HG03097 (cell line): Measurements from ENCODE around the gene ZC3H12C.

Experiments
- ATAC-seq: cut with Tn5 transposase; IDR thresholded peaks from one replicate; pipeline ENCODE4 v1.9.1; 2021; ENCODE audit not compliant: unreplicated experiment, low FRiP score

ZC3H12C gene

GRCh38 chr11:110076371-110076965 lies 16.7 kb upstream of the ZC3H12C start:
- ATAC-seq, result peak; percentile 37

DNA sequence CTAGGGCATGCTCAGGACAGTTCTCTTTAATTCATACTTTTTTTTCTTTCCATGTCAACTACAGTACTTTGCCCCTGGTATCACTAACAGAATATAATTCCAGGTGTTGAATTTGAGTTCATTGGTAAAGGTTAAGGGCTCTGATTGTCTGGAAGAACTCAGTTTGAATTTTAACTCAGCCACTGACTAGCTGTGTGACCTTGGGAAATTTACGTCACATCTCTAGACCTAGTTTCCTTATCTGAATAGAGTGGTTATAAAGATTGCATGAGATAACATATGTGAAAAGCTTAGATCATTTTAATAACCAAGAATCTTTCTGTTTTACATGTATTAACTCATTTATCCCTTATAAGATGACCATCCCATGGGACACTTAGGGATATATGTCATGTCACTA lies 15.8 kb upstream of the ZC3H12C start:
- peak; percentile 35 for ATAC-seq

GRCh38 chr11:110077831-110078325 lies 15.3 kb upstream of the ZC3H12C start:
- ATAC-seq, result peak; percentile 75

GRCh38 chr11:110078923-110079544 lies 14.2 kb upstream of the ZC3H12C start:
- ATAC-seq, result no peak

DNA sequence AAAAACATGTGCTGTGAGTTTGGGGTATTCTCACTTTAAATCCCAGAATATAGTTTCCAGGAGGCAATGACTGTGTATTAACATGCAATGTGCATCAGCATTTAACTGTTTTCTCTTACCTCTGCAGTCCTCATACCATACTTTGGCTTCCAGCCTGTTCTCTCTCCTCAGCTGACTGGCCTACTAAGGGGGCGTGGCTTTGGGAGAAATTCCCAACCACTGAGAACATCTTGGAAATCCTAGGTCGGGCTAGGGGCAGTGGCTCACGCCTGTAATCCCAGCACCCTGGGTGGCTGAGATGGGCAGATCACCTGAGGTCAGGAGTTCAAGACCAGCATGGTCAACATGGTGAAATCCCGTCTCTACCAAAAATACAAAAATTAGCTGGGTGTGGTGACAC lies 13.5 kb upstream of the ZC3H12C start:
- no peak for ATAC-seq

- ATAC-seq, result no peak
Measured at GRCh38 chr11:110081462-110082376, 11.5 kb upstream of the ZC3H12C start.

DNA sequence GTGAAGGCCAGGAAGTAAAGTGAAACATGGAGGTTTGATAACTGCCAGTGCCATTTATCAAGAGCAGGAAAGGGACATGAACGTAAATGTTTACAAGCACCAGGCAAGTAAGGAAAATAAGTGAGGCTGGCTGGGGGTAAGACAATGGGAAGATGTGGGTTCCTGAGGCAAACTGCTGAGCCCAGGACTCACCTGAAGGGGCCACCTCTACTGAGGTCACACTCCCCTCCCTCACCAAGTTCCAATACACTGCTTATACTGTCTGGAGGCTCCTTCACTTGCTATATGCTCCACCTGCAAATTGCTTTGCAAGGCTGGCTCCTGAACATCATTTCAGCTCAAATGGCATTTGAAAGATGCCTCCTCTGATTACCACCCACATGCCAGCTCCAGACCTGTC lies 10.3 kb upstream of the ZC3H12C start:
- ATAC-seq, result no peak

GRCh38 chr11:110085255-110085838 lies 7.8 kb upstream of the ZC3H12C start:
- ATAC-seq, result no peak

GRCh38 chr11:110086892-110087309 lies 6.3 kb upstream of the ZC3H12C start:
- no peak for ATAC-seq

GRCh38 chr11:110087812-110088534 lies 5.2 kb upstream of the ZC3H12C start:
- no peak for ATAC-seq

- ATAC-seq, result no peak
Measured at GRCh38 chr11:110088535-110089344, 4.5 kb upstream of the ZC3H12C start.

DNA sequence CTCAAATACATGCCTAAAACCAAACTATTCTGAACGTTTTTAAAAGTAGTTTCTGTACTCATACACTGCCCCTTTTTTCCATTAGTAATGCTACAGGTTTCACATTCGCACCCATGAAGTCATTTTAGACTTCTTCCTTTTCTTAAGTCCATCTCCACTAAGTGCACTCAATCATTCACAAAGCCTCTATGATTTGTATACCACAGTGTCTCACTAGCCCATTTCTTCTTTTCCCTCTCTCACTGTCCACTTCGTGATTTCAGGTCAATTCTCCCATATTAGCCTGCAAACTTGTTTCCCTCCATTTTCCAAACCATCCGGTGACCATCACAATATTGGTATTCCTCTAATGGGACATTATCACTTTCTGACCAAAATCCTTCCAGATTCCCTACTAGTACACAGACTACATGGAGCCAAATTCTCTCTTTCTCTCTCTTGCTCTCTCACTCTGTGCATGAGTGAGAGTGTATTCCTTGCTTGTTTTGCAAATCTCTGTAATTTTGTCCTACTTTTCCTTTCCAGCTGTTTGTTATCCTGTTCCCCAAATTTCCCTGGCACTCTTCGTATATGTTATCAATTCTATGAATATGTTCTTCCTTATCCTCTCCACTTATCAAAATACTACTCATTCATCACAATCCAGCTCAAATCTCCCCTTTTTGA lies 3.4 kb upstream of the ZC3H12C start:
- ATAC-seq, result no peak

DNA sequence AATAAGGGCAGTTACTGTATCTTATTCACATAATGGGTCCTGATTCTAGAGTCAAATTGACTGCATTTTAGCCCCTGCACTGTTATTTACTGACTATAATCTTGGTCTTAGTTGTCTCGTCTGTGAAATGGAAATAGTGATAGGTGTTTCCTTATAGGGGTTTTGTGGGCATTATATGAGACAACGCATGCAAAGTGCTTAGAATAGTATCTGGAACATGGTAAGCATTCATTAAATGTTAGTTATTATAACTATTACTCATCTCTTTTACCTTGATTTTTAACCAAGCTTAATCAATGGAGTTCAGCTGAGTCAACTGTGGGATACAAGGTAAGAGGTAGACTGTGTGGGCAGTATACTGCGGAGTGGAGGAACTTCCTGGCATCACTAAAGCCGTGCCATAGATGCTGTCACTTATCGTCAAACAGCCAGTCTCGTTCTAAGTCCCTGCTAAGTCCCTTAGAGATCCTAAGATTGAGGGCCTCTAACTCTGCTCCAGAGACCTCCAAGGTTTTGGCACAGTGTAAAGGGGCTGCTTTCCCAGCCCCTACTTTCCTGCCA lies 2.6 kb upstream of the ZC3H12C start:
- ATAC-seq, result no peak

DNA sequence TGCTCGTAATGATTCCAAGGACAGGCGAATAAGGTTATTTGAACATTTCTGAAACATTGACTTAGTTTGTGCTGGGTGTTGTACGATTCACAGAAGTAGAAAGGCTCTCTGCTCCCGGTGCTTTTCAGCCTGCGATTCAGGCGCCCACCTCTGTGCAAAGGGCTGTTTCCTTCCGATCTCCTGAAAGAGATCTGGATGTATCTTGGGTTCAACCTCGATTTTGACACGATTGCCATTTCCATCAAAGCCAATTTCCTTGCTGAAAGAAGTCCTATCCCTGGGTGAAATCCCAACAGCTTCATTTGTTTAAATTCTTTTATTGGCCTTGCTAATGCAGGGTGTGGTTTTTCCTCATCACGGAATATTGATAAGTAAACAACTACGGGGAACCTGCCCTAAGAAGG lies 1.1 kb upstream of the ZC3H12C start:
- ATAC-seq, result no peak

DNA sequence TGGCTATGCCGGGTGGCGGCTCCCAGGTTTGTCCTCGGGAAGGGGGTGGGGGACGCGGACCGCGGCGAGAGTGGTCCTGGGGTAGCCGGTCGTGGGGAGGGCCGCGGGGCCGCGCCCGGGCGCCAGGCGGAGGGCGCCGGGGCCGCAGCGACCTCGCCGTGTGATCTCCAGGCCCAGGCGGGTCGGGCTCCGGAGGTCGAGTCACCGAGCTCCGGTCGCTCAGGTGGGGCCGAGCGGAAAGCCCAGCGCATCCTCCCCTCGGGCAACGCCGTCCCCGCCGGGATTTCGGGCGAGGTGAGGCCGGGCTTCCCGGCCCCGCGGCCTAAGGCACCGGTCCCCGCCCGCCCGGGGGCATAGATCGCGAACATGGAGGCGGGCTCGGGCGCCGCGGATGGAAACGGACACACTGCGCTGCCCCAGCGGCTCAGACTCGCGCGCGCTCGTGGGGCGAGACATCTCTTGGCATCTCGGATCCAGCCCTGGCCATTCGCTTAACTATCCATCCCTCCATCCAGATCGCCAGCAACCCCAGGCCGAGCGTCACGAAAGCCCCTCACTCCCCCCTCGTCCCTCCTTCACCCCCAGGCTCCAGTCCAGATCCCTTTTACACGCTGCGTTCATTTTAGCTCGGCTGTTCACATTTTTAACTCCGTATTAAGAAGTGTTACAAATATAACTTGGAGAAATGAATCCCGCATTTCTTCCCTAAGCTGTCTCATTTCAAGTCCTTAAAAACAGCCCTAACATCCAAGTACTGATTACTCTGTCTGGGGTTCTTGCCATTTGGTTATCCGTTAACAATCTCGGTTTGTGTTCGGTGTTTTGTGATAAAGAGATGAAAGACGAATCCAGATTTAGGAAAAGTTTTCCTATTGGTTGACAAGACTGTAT lies 460 bp downstream of the ZC3H12C start:
- ATAC-seq, result peak; percentile 11

DNA sequence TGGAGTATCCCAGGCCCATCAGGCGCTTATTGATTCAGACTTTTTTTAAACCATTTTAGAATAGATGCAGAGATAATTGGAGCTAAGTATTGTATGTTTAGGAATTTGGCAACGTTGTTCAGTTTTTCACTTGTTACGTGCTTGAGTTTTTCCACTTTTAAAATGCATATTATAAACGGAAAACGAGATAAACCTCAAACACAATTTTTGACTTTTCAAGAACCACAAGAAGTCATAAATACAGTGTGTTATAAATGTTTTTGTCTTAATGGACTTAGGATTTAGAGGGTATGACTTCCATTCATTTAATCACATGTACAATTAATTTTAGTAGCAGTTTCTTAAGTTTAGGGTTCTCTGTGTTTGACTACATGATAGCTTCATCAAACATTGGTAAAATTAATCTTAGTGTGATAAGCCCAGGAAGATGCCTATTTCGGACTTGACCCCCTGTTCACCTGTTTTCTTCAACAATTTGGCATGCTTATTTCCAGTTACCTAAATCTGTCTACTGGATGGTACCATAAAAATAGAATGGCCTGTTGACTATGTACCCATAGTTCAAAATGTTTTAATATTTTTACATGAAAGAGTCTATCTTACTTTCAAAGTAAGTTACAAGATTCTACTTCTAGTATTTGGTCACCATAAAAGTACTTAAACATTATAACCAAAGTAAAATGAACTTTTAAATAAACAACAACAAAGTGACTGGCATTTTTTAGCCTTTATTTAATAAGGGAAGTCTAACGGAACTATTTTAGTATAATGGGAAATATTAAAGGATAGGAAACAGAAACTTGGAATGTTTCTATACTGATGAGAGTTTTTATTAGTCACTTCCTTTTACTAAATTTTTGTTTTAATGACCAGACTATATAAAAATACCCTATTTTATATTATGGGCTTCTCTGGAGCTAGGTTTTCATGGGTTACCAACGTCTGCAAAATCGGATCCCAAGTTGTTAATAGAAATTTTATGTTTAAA lies 1.4 kb downstream of the ZC3H12C start:
- ATAC-seq, result no peak

DNA sequence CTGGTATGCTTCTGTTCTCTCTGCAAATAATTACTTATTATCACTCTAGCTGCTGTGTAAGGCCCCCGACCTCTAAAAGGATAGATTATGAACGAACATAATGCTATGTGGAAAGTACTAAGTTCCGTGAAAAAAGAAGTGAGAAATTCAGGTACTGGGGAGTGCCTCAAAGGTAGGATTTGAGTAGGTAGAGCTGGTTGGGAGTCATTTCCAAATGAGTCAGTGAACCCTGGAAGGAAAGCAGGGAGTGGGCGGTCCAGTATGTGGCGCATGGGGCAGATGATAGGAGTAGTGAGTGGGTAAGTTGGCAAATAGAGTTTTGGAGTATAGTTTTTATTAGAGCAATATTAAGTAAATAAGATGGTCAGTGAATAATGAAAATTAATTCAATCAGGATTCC lies 2.4 kb downstream of the ZC3H12C start:
- no peak for ATAC-seq
